ENCODE data around the gene MMP15. TPM values are rescaled to one million over a fixed set of nuclear protein-coding genes. Genes with fewer than 3 reads are reported as not detected.

Gene MMP15
- total RNA-seq, 4 donors from 2014 or later: 2.9 to 6.5 (median 4.5) TPM

DNA sequence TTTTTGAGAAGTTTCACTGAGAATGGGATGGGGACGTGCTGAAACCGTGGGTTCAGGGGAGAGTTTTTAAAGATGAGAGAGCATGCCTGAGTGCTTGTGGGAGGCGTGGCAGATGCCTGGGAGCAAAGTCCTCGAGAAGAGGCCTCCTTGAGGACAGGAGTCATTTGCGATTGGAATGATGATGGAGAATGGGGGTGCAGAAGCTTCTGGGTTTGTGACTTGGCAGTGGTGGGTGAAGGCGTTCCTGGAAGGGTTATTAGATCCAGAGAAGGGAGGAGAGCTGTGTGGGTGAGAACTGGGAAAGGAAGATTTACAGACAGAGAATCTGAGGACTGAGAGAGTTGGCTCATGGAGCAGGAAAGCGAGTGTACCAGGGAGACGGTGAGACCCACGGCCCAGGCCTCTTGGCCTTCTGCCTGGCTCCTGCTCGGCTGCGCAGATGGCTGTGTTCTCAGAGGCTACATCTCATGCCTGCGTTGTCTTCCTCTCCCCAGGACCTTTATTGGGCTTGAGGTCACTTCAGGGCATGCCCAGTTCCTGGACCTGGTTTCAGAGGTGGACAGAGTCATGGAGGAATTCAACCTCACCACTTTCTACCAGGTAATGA, 8.6 kb upstream of the MMP15 start:
- peaks cover 5 to 59% (median 10%) of the 10 kb centered on the region in 3 donors for H3K36me3 ChIP-seq

DNA sequence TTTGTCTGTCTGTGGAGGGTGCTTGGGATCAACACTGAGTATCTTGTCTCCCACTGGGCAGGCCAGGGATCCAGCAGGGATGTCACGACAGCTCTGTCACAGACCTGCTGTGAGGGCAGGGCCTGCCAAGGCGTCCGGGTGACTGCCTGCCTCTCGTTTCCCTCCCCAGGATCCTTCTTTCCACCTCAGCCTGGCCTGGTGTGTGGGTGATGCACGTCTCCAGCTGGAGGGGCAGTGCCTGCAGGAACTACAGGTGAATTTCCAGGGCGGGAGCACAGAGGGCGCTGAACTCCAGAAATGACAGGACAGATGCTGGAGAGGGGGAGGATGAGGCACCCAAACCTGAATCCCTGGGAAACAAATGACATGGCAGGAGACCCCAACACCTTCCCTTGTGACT, 6.8 kb upstream of the MMP15 start:
- intact Hi-C loops (cut with DNase I): no loop called here
- H3K36me3 ChIP-seq: peaks cover 5 to 43% (median 10%) of the 10 kb centered on the region in 3 donors
- no peaks in the 10 kb centered on the region for H3K9me3 ChIP-seq
- peaks cover 0 to 32% (median 15%) of the 10 kb centered on the region in 3 donors for H3K4me1 ChIP-seq
- H3K27me3 ChIP-seq: no peaks in the 10 kb centered on the region
- no peak overlapping the region for H3K4me3 ChIP-seq
- WGBS, 2 donors: 78% methylated on average over 4 of the region's 7 CpGs; no CpG with 5 or more reads in 1 of the 2 donors
- TF ChIP-seq, protein P1, sequence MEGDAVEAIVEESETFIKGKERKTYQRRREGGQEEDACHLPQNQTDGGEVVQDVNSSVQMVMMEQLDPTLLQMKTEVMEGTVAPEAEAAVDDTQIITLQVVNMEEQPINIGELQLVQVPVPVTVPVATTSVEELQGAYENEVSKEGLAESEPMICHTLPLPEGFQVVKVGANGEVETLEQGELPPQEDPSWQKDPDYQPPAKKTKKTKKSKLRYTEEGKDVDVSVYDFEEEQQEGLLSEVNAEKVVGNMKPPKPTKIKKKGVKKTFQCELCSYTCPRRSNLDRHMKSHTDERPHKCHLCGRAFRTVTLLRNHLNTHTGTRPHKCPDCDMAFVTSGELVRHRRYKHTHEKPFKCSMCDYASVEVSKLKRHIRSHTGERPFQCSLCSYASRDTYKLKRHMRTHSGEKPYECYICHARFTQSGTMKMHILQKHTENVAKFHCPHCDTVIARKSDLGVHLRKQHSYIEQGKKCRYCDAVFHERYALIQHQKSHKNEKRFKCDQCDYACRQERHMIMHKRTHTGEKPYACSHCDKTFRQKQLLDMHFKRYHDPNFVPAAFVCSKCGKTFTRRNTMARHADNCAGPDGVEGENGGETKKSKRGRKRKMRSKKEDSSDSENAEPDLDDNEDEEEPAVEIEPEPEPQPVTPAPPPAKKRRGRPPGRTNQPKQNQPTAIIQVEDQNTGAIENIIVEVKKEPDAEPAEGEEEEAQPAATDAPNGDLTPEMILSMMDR (IDR thresholded peaks at IDR 0.05): no peak
- TF ChIP-seq POLR2A (IDR thresholded peaks at IDR 0.05): no peak
- no peak for DNase-seq
- no peak overlapping the region for H3K27ac ChIP-seq

More for the DNA sequence above, 8.6 kb upstream of the MMP15 start:
- Histone ChIP-seq H3K4me3 (no peak overlapping the region), H3K27ac (no peak overlapping the region), H3K9me3 (no peaks in the 10 kb centered on the region), H3K27me3 (no peaks in the 10 kb centered on the region), H3K4me1 (peaks cover 0 to 14% (median 0%) of the 10 kb centered on the region in 3 donors)
- WGBS, 2 donors: 64 to 67% methylated on average over 11 to 12 of the region's 12 CpGs
- intact Hi-C loops (cut with DNase I): no loop called here
- no peak for DNase-seq
- no peak for TF ChIP-seq POLR2A (IDR thresholded peaks at IDR 0.05)
- TF ChIP-seq, protein P1 (IDR thresholded peaks at IDR 0.05): no peak

DNA sequence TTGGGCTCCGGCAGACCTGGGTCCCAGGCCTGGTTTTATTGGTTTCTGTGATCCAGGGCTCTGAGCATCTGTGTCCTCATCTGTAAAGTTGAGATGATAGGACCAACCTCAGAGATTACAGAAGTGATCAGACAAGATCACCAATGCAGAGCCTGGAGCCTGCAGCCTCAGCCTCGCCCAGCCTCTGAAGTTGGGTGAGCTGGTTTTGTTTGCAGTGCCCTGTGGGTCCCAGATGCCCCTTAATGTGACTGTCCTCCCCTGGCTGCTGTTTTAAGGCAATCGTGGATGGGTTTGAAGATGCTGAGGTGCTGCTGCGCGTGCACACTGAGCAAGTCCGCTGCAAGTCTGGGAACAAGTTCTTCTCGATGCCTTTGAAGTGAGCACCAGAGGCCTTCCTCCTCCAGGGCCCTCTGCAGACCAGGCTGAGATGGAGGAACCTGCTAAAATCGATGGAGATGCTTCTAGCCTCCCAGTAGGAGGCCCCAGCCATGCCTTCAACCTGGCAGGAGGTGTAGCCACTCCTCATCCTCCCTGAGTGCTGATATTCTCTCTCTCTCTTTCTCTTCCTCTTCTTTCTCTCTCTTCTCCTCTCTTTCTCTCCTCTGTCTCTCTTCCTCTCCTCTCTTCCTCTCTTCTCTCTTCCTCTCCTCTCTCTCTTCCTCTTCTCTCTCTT, 5.6 kb upstream of the MMP15 start:
- DNase-seq: no peak
- H3K4me1 ChIP-seq: peaks cover 7 to 44% (median 19%) of the 10 kb centered on the region in 3 donors
- H3K27me3 ChIP-seq: peaks cover 0 to 8% (median 0%) of the 10 kb centered on the region in 4 donors
- intact Hi-C loops (cut with DNase I): loop anchor here (5.0 kb wide), 2 partner anchors 102 to 177 kb away; partner anchors contain the start of gene CSNK2A2
- no peak for TF ChIP-seq POLR2A (IDR thresholded peaks at IDR 0.05)
- TF ChIP-seq, protein P1 (IDR thresholded peaks at IDR 0.05): no peak
- no peak overlapping the region for H3K4me3 ChIP-seq
- H3K9me3 ChIP-seq: no peaks in the 10 kb centered on the region
- peaks cover 5 to 34% (median 6%) of the 10 kb centered on the region in 3 donors for H3K36me3 ChIP-seq
- no peak overlapping the region for H3K27ac ChIP-seq
- 73 to 83% methylated on average over 5 to 7 of the region's 8 CpGs for WGBS, 2 donors

DNA sequence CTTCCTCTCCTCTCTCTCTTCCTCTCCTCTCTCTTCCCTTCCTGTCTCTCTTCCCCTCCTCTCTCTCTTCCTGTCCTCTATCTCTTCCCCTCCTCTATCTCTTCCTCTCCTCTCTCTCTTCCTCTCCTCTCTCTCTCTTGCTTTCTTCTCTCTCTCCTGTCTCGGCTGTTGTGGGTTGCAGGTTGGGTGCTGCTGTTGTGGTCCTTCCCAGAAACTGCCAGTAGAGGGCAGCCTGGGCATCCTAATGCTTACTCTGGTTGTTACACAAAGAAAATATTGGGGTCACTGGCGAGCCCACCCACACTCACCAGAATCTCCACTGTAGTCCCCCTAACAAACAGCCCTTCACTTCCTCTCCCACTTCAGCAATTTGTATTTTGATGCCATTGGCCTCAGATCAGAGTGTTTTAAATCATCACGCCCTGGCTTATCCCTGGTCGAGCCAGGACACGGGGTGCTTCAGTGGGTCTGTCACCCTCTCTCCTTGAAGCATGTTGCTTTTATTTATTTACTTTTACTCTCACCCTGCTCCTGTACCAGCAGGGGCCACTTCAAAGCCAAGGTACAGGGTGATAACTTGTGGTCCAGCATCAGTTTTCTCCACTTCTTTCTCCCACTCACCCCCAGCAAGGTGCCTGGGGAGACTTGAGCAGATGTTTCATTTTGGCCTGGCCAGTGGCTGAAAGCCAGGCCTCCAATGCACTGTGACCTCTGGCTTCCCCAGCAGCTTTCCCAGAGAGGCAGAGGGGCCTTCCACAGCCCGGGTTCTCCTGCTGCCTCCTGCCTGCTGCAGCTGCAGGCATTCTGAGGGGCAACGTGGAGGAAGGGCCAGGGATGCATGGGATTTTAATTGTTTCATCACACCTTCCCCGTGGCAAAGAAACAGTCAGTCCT, 4.7 kb upstream of the MMP15 start:
- Histone ChIP-seq H3K27me3 (peaks cover 0 to 8% (median 0%) of the 10 kb centered on the region in 4 donors), H3K4me1 (peaks cover 12 to 51% (median 22%) of the 10 kb centered on the region in 3 donors), H3K27ac (no peak overlapping the region), H3K36me3 (peaks cover 5 to 31% (median 6%) of the 10 kb centered on the region in 3 donors), H3K9me3 (no peaks in the 10 kb centered on the region), H3K4me3 (no peak overlapping the region)
- intact Hi-C loops (cut with DNase I): loop anchor here (5.0 kb wide), 2 partner anchors 101 to 176 kb away; partner anchors contain the start of gene CSNK2A2
- DNase-seq: no peak
- TF ChIP-seq POLR2A (IDR thresholded peaks at IDR 0.05): no peak
- TF ChIP-seq, protein P1 (IDR thresholded peaks at IDR 0.05): peak in 5 of 6 experiments; percentile 66 to 81 (median 77)
- WGBS, 2 donors: 50 to 55% methylated on average over 8 of the region's 8 CpGs
